ENCODE measurements around the gene ASB18. TPM values are rescaled to one million over a fixed set of nuclear protein-coding genes. Genes with fewer than 3 reads are reported as not detected.

Gene ASB18
- total and polyA plus RNA-seq, 7 experiments from 2014 or later: not detected

GRCh38 chr2:236169741-236170589, 94.2 kb downstream of the ASB18 start:
- Mint-ChIP-seq H3K27me3 (peaks cover 60 to 73% (median 67%) of the 10 kb centered on the region in 5 donors), H3K4me3 (peak overlapping the region in 4 of 10 donors; percentile 21 to 50 (median 30)), H3K27ac (peak overlapping the region in 1 of 9 donors; percentile 86), H3K4me1 (peaks cover 8 to 26% (median 18%) of the 10 kb centered on the region in 7 donors), H3K36me3 (peaks cover 0 to 7% (median 0%) of the 10 kb centered on the region in 5 donors), H3K9me3 (peaks cover 0 to 6% (median 0%) of the 10 kb centered on the region in 11 donors)
- intact Hi-C loops (cut with micrococcal nuclease): no loop called here
- peaks cover 0 to 17% of the 10 kb centered on the region in 2 donors for H3K27me3 ChIP-seq (ENCODE audit: control insufficient read depth in 2 of 2, insufficient read depth in 2 of 2, low read length in 2 of 2)
- ATAC-seq (no peak), DNase-seq (no peak)
- ChIA-PET CTCF (no interaction called here), POLR2A (no interaction called here)
- H3K4me1 ChIP-seq (ENCODE audit: control insufficient read depth in 2 of 2, insufficient read depth in 2 of 2, low read length in 2 of 2): no peaks in the 10 kb centered on the region
- no peaks in the 10 kb centered on the region for H3K9me3 ChIP-seq (ENCODE audit: control insufficient read depth in 2 of 3, low read length in 3 of 3)
- H3K4me3 ChIP-seq (ENCODE audit: low read length): no peak overlapping the region
- H3K27ac ChIP-seq (ENCODE audit: low read depth, low read length): no peak overlapping the region
- H3K36me3 ChIP-seq (ENCODE audit: control insufficient read depth in 2 of 3, insufficient read depth in 3 of 3, low read length in 3 of 3): no peaks in the 10 kb centered on the region

GRCh38 chr2:236169151-236169721, 95.0 kb downstream of the ASB18 start:
- Histone ChIP-seq H3K27ac (ENCODE audit: low read depth, low read length) (no peak overlapping the region), H3K9me3 (ENCODE audit: control insufficient read depth in 2 of 3, low read length in 3 of 3) (no peaks in the 10 kb centered on the region), H3K27me3 (ENCODE audit: control insufficient read depth in 2 of 2, insufficient read depth in 2 of 2, low read length in 2 of 2) (peaks cover 0 to 13% of the 10 kb centered on the region in 2 donors), H3K4me3 (ENCODE audit: low read length) (no peak overlapping the region), H3K36me3 (ENCODE audit: control insufficient read depth in 2 of 3, insufficient read depth in 3 of 3, low read length in 3 of 3) (no peaks in the 10 kb centered on the region), H3K4me1 (ENCODE audit: control insufficient read depth in 2 of 2, insufficient read depth in 2 of 2, low read length in 2 of 2) (no peaks in the 10 kb centered on the region)
- Mint-ChIP-seq H3K4me1 (peaks cover 6 to 30% (median 21%) of the 10 kb centered on the region in 7 donors), H3K27me3 (peaks cover 58 to 69% (median 64%) of the 10 kb centered on the region in 5 donors), H3K4me3 (peak overlapping the region in 4 of 10 donors; percentile 21 to 39 (median 28)), H3K27ac (peak overlapping the region in 1 of 9 donors; percentile 79), H3K36me3 (peaks cover 0 to 5% (median 0%) of the 10 kb centered on the region in 5 donors), H3K9me3 (peaks cover 0 to 3% (median 0%) of the 10 kb centered on the region in 11 donors)
- DNase-seq (no peak), ATAC-seq (no peak)
- intact Hi-C loops (cut with micrococcal nuclease): no loop called here
- ChIA-PET POLR2A (no interaction called here), CTCF (no interaction called here)

DNA sequence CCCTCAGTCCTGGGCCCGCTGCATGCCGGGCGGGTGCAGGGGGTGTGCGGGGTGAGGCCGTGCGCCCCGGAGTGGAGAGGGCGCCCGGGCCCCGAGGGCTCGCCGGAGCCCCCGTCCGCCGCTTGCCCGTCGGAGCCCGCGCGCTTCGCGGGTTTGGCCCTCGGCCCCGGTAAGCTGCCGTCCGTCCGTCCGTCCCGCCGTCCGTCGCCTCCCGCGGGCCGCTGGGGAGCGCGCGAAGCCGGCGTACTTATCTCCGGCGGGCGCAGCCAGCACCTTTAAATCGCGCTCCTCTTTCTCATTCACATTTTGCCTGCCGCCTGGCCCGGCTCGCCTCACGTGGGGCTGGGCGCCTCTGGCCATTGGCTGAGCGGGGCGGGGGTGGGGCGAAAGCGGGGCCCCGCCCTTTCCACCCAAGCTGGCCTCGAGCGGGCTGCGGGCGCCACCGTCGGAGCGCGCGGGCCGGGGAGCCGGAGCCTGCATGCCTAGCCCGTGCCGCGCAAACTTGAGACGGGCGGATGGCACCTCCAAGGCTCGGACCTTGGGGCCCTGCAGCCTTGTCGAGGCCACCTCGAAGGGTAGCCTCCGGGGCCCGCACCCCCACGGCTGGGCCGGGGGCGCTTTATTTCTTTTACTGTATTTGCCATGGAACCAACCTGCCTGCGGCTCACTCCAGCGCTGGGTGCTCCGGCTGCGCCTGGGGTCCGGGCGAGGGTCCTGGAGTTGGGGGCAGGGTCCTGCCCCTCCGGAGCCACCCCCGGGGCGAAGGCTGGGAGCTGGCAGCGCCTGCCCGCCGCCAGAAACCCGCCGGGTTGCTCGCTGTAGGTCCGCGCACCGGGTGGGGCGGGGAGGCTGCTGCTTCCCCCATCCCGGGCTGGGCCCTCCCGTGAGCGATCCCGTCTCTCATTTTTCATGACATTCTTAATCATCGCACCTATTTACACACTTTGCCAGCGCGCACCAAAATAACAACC, 95.8 kb downstream of the ASB18 start, which contains the start of gene GBX2:
Gene GBX2 (minus strand): TSS at position 277 of the 971 bp plus-strand sequence. CDS start 415 bp downstream, outside the sequence.
- intact Hi-C loops (cut with micrococcal nuclease): no loop called here
- ATAC-seq: no peak
- Histone ChIP-seq H3K9me3 (ENCODE audit: control insufficient read depth in 2 of 3, low read length in 3 of 3) (no peaks in the 10 kb centered on the region), H3K4me1 (ENCODE audit: control insufficient read depth in 2 of 2, insufficient read depth in 2 of 2, low read length in 2 of 2) (no peaks in the 10 kb centered on the region), H3K27me3 (ENCODE audit: control insufficient read depth in 2 of 2, insufficient read depth in 2 of 2, low read length in 2 of 2) (peaks cover 0 to 9% of the 10 kb centered on the region in 2 donors), H3K36me3 (ENCODE audit: control insufficient read depth in 2 of 3, insufficient read depth in 3 of 3, low read length in 3 of 3) (no peaks in the 10 kb centered on the region), H3K4me3 (ENCODE audit: low read length) (no peak within 1 kb of the TSS), H3K27ac (ENCODE audit: low read depth, low read length) (no peak within 1 kb of the TSS)
- peaks cover 0 to 30% (median 21%) of the 10 kb centered on the region in 7 donors for H3K4me1 Mint-ChIP-seq
- H3K9me3 Mint-ChIP-seq: peaks cover 0 to 1% (median 0%) of the 10 kb centered on the region in 11 donors
- no peak for DNase-seq
- H3K27me3 Mint-ChIP-seq: peaks cover 51 to 61% (median 57%) of the 10 kb centered on the region in 5 donors
- no peaks in the 10 kb centered on the region for H3K36me3 Mint-ChIP-seq
- peak within 1 kb of the TSS in 3 of 10 donors; percentile 7 to 22 (median 21) for H3K4me3 Mint-ChIP-seq
- peak within 1 kb of the TSS in 1 of 9 donors; percentile 79 for H3K27ac Mint-ChIP-seq
- ChIA-PET CTCF (no interaction called here), POLR2A (no interaction called here)

GRCh38 chr2:236167297-236168109, 96.7 kb downstream of the ASB18 start:
- H3K27me3 Mint-ChIP-seq: peaks cover 54 to 64% (median 61%) of the 10 kb centered on the region in 5 donors
- POLR2A ChIA-PET: no interaction called here
- H3K36me3 Mint-ChIP-seq: no peaks in the 10 kb centered on the region
- no peak overlapping the region for H3K4me3 ChIP-seq (ENCODE audit: low read length)
- peaks cover 0 to 34% (median 21%) of the 10 kb centered on the region in 7 donors for H3K4me1 Mint-ChIP-seq
- H3K9me3 ChIP-seq (ENCODE audit: control insufficient read depth in 2 of 3, low read length in 3 of 3): no peaks in the 10 kb centered on the region
- peak overlapping the region in 1 of 10 donors; percentile 77 for H3K4me3 Mint-ChIP-seq
- peaks cover 0 to 9% of the 10 kb centered on the region in 2 donors for H3K27me3 ChIP-seq (ENCODE audit: control insufficient read depth in 2 of 2, insufficient read depth in 2 of 2, low read length in 2 of 2)
- CTCF ChIA-PET: no interaction called here
- intact Hi-C loops (cut with micrococcal nuclease): no loop called here
- ATAC-seq: no peak
- no peak overlapping the region for H3K27ac Mint-ChIP-seq
- no peaks in the 10 kb centered on the region for H3K36me3 ChIP-seq (ENCODE audit: control insufficient read depth in 2 of 3, insufficient read depth in 3 of 3, low read length in 3 of 3)
- no peaks in the 10 kb centered on the region for H3K4me1 ChIP-seq (ENCODE audit: control insufficient read depth in 2 of 2, insufficient read depth in 2 of 2, low read length in 2 of 2)
- H3K9me3 Mint-ChIP-seq: peaks cover 0 to 1% (median 0%) of the 10 kb centered on the region in 11 donors
- no peak for DNase-seq
- H3K27ac ChIP-seq (ENCODE audit: low read depth, low read length): no peak overlapping the region

DNA sequence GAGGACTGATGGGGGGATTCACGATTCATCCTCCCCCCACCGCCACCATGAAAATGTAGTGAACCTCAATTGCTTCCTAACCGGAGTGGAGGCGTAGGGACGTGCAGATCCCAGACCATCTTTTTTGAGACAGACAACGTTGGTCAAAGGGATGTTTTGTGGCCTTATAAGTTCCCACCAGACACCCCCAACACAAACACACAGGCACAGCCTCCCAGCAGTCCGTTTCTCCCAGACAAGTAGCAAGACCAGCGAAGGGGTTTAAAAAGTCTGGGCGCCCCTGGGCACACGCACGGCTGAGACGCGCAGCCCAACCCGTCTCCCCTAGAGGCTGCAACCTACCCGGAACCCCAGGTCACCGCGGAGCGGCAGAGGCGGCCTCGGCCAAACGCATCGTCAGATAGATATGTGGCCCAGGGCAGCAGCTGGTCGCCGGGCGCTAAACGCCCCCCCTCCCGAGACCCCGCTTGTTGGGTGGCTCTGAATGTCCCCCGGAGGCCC, 97.4 kb downstream of the ASB18 start:
- peak overlapping the region in 8 of 10 donors; percentile 42 to 77 (median 56) for H3K4me3 Mint-ChIP-seq
- H3K4me3 ChIP-seq (ENCODE audit: low read length): no peak overlapping the region
- POLR2A ChIA-PET: no interaction called here
- H3K4me1 ChIP-seq (ENCODE audit: control insufficient read depth in 2 of 2, insufficient read depth in 2 of 2, low read length in 2 of 2): no peaks in the 10 kb centered on the region
- intact Hi-C loops (cut with micrococcal nuclease): no loop called here
- H3K27ac ChIP-seq (ENCODE audit: low read depth, low read length): no peak overlapping the region
- ATAC-seq (no peak), DNase-seq (no peak)
- H3K9me3 Mint-ChIP-seq: peaks cover 0 to 1% (median 0%) of the 10 kb centered on the region in 11 donors
- H3K4me1 Mint-ChIP-seq: peaks cover 0 to 31% (median 17%) of the 10 kb centered on the region in 7 donors
- no peaks in the 10 kb centered on the region for H3K36me3 ChIP-seq (ENCODE audit: control insufficient read depth in 2 of 3, insufficient read depth in 3 of 3, low read length in 3 of 3)
- H3K36me3 Mint-ChIP-seq: no peaks in the 10 kb centered on the region
- peaks cover 56 to 64% (median 61%) of the 10 kb centered on the region in 5 donors for H3K27me3 Mint-ChIP-seq
- CTCF ChIA-PET: no interaction called here
- H3K9me3 ChIP-seq (ENCODE audit: control insufficient read depth in 2 of 3, low read length in 3 of 3): no peaks in the 10 kb centered on the region
- peak overlapping the region in 1 of 9 donors; percentile 69 for H3K27ac Mint-ChIP-seq
- peaks cover 0 to 9% of the 10 kb centered on the region in 2 donors for H3K27me3 ChIP-seq (ENCODE audit: control insufficient read depth in 2 of 2, insufficient read depth in 2 of 2, low read length in 2 of 2)

Data from naive thymus-derived CD4-positive, alpha-beta T cell (primary cell).